BJ (cell line): ENCODE data around the gene LINC01488. TPM values are rescaled to one million over a fixed set of nuclear protein-coding genes. Genes with fewer than 3 reads are reported as not detected.
A peak's percentile ranks its signal among the peaks of the same experiment; 100 is the strongest.

Experiments
- CTCF ChIA-PET: fragments of 350-600 bp; formaldehyde crosslinking; extraction: SDS; loops from one replicate; lab custom pipeline; 2021; ENCODE audit warnings: antibody characterized with exemption, inconsistent platforms; lab: Yijun Ruan, JAX
- POLR2A ChIA-PET: fragments of 300-600 bp; sonication (Branson Sonifier 250); formaldehyde crosslinking; extraction: SDS; loops from one replicate; lab custom pipeline; 2021; ENCODE audit warnings: antibody characterized with exemption; lab: Charles Lee
- DNase-seq: peaks from one replicate; pipeline ENCODE4 v3.0.0-alpha.2; 2011; ENCODE audit warnings: low read depth
- H3K27me3 ChIP-seq: 2 replicates; pipeline ENCODE4 v1.6.0; 2011; ENCODE audit warnings: low read length; ENCODE audit not compliant: control insufficient read depth, insufficient read depth
- H3K36me3 ChIP-seq: 2 replicates; pipeline ENCODE4 v1.5.1; 2011; ENCODE audit warnings: low read length; ENCODE audit not compliant: control insufficient read depth, insufficient read depth
- H3K4me3 ChIP-seq: 2 replicates; pipeline ENCODE4 v1.5.1; 2011; ENCODE audit warnings: low read depth, mild to moderate bottlenecking, control low read depth, low read length
- polyA plus RNA-seq: library from polyadenylated mRNA; depleted of rRNA; stranded (reverse); fragments of >200 nt; gene quantifications from 2 replicates; pipeline ENCODE4 v1.2.3, GENCODE V29; 2011
- TF ChIP-seq, protein P1 (sequence below): IDR thresholded peaks from 2 replicates; pipeline ENCODE4 v1.5.1; 2011; ENCODE audit warnings: low read depth, mild to moderate bottlenecking, control low read depth, inconsistent platforms, low read length, moderate library complexity; ENCODE audit not compliant: insufficient read depth

LINC01488 gene
- polyA plus RNA-seq, 1 experiment = not detected

DNA sequence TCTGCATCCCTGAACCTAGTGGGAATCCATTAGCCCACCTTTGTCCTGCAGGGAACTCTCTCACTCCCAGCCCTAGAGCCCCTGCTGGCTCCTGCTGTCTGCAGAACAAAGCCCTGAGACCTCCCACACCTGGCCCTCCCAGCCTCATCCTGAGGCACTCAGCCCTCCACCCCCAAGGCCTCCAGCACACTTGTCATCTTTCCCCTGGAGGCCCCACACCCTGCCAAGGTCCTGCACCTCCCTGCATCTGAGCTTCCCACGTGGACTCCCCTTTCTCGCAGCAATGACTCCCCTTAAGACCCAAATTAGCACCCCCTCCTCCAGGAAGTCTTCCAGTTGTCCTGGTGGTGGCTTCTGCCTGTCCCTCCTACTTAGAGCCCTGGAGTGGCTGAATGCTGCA, 42.3 kb upstream of the LINC01488 start:
- CTCF ChIA-PET = interaction anchor here (1.1 kb wide), 1 partner anchor 308 kb away, joined by 3 read pairs; no protein-coding TSS in a partner anchor
- H3K36me3 ChIP-seq = no peaks in the 10 kb centered on the region
- DNase-seq = no peak
- TF ChIP-seq, protein P1, sequence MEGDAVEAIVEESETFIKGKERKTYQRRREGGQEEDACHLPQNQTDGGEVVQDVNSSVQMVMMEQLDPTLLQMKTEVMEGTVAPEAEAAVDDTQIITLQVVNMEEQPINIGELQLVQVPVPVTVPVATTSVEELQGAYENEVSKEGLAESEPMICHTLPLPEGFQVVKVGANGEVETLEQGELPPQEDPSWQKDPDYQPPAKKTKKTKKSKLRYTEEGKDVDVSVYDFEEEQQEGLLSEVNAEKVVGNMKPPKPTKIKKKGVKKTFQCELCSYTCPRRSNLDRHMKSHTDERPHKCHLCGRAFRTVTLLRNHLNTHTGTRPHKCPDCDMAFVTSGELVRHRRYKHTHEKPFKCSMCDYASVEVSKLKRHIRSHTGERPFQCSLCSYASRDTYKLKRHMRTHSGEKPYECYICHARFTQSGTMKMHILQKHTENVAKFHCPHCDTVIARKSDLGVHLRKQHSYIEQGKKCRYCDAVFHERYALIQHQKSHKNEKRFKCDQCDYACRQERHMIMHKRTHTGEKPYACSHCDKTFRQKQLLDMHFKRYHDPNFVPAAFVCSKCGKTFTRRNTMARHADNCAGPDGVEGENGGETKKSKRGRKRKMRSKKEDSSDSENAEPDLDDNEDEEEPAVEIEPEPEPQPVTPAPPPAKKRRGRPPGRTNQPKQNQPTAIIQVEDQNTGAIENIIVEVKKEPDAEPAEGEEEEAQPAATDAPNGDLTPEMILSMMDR = no peak
- H3K4me3 ChIP-seq = no peak overlapping the region
- no peaks in the 10 kb centered on the region for H3K27me3 ChIP-seq
- POLR2A ChIA-PET = no interaction called here

DNA sequence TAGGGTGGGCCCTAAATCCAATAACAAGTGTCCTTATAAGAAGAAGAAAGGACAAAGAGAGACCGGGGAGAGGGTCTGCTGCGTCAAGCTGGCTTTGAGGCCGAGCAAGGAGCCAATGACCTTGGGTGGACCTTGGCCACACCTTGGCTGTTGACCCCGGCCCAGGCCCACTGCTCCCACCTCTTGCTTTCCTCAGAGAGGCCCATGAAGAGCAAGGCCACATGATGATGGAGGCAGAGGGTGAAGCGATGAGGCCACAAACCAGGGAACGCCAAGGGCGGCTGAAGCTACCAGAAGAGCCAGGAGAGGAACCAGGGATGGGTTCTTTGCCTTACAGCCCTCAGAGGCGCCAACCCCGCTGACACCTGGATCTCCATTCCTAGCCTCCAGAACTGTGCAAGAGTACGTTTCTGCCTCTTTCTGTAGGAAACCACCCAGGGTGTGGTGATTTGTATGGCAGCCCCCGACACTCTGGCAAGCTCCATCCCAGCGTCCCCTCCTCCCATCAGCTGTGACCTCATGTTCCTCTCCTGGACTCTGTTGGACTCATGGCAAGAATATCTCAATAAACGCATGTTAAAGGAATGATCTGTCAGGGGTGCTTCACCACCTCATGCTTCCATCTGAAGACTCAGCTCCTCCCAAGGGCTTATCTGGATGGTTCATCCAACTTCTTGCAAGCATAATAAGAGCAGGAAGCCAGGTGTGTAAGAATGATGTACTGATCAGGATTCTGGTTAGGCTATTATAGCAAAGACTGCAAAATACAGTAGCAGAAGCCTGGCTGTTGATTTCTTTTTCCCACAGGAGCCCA, 41.6 kb upstream of the LINC01488 start:
- H3K4me3 ChIP-seq = no peak overlapping the region
- TF ChIP-seq, protein P1 = no peak
- CTCF ChIA-PET = interaction anchor here (1.1 kb wide), 1 partner anchor 308 kb away, joined by 3 read pairs; no protein-coding TSS in a partner anchor
- no peaks in the 10 kb centered on the region for H3K27me3 ChIP-seq
- DNase-seq = no peak
- POLR2A ChIA-PET = no interaction called here
- H3K36me3 ChIP-seq = no peaks in the 10 kb centered on the region

DNA sequence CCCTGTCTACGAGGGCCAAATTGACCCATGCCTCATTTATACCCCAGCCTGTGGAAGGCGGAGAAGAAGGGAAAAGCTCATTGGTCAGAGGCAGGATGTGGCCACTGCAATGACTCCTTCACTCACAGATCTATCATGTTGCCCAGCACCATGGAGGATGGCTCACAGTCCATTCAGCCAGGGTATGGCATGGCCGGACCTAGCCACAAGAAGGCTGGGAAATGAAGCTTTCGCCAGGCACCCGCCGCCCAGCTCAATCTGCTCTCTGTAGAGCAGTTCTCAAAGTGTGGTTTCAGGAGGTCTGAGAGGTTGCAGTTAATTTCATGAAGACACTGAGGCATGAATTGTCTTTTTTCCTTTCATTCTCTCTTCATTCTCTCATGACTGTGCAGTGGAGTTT, 40.6 kb upstream of the LINC01488 start:
- Histone ChIP-seq H3K36me3 (no peaks in the 10 kb centered on the region), H3K27me3 (no peaks in the 10 kb centered on the region), H3K4me3 (no peak overlapping the region)
- ChIA-PET CTCF (interaction anchor here (1.9 kb wide), 1 partner anchor 204 kb away, joined by 5 read pairs; no protein-coding TSS in a partner anchor), POLR2A (no interaction called here)
- TF ChIP-seq, protein P1 = no peak
- no peak for DNase-seq

DNA sequence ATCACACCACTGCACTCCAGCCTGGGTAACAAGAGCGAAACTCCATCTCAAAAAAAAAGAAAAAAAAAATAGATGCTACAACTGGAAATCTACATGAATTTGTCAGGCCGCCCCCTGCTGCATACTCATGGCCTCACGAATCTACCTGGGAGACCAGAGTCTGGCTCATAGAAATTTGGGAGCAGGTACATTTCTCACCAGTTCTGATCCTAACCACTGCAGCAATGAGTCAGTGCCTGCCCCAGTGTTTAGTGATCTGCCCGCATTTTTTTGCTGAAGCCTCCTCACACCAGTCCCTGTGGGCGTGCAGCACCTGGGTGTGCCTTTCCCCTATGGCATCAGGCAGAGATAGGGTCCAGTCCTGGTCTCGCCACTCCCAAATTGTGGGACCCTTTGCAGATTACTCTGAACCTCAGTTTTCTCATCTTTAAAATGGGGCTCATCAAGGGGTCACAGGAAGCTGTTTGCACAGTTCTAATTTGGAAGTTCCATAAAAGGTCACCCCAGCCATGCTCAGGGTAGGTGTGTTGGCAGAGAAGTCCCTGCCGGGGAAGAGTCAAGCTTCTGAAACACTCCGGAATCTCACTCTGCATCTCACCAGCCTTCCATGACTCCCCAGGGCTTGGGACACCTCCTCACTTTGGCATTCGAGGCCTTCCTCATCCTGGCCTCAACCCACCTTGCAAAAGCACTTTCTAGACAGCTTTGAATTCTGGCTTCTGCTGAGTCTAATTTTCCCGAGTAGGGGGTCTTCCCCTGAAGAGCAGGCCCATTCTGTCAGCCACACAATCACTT, 39.3 kb upstream of the LINC01488 start:
- H3K4me3 ChIP-seq = no peak overlapping the region
- no peaks in the 10 kb centered on the region for H3K36me3 ChIP-seq
- TF ChIP-seq, protein P1 = no peak
- no peak for DNase-seq
- H3K27me3 ChIP-seq = no peaks in the 10 kb centered on the region
- ChIA-PET CTCF (interaction anchor here (1.2 to 2.1 kb wide), 7 partner anchors 14 to 311 kb away, joined by 3 to 8 read pairs (median 5); no protein-coding TSS in a partner anchor), POLR2A (interaction anchor here (0.6 kb wide), 1 partner anchor 214 kb away, joined by 3 read pairs; no protein-coding TSS in a partner anchor)

GRCh38 chr11:69442807-69443137, 38.7 kb upstream of the LINC01488 start:
- Histone ChIP-seq H3K36me3 (no peaks in the 10 kb centered on the region), H3K27me3 (no peaks in the 10 kb centered on the region), H3K4me3 (no peak overlapping the region)
- CTCF ChIA-PET = interaction anchor here (1.2 to 2.1 kb wide), 7 partner anchors 14 to 312 kb away, joined by 3 to 8 read pairs (median 5); no protein-coding TSS in a partner anchor
- TF ChIP-seq, protein P1 = no peak
- peak; percentile 79 for DNase-seq
- POLR2A ChIA-PET = interaction anchor here (0.6 kb wide), 1 partner anchor 214 kb away, joined by 3 read pairs; no protein-coding TSS in a partner anchor
